HG03521 (cell line): Measurements from ENCODE around the gene MARCHF6.

Source experiments
- ATAC-seq: cut with Tn5 transposase; IDR thresholded peaks from one replicate; pipeline ENCODE4 v1.9.1; 2021; ENCODE audit warnings: mild to moderate bottlenecking, moderate library complexity; ENCODE audit not compliant: unreplicated experiment

MARCHF6 gene

GRCh38 chr5:10353241-10354047 lies at the start of gene MARCHF6:
Gene MARCHF6 (plus strand): TSS chr5:10353695. CDS start chr5:10353899, 204 bp downstream.
- ATAC-seq: peak; percentile 85

- ATAC-seq: no peak
Measured at GRCh38 chr5:10303699-10304170, 49.8 kb upstream of the MARCHF6 start.

GRCh38 chr5:10304932-10305331 lies 48.6 kb upstream of the MARCHF6 start:
- no peak for ATAC-seq

- ATAC-seq: no peak
Measured at GRCh38 chr5:10306114-10306513, 47.4 kb upstream of the MARCHF6 start.

DNA sequence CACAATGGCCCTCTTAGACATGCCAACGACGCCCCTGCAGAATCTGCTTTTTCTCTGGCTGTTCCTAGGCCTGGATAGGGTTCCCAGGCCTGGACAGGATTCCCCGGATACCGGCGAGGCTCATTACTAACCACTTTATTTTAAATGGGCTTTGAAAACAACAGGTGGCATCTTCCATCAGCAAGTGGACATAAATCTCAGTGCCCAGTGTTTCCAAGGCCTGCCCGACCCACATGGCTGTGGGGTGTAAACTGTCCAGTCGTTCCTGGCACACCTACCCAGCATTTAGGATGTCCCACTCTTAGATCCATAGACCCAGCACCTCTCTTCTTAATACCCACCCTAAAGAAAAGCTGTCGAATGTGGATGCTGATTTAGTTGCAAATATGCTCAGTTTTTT lies 46.7 kb upstream of the MARCHF6 start:
- no peak for ATAC-seq

GRCh38 chr5:10307206-10308148 lies 46.0 kb upstream of the MARCHF6 start, which contains the start of gene CMBL:
Gene CMBL (minus strand): TSS chr5:10307902. CDS start chr5:10290762, 17,140 bp downstream.
- peak; percentile 51 for ATAC-seq

- no peak for ATAC-seq
Measured at GRCh38 chr5:10308844-10309243, 44.7 kb upstream of the MARCHF6 start.

- ATAC-seq: no peak
Measured at GRCh38 chr5:10310066-10310779, 43.3 kb upstream of the MARCHF6 start.

DNA sequence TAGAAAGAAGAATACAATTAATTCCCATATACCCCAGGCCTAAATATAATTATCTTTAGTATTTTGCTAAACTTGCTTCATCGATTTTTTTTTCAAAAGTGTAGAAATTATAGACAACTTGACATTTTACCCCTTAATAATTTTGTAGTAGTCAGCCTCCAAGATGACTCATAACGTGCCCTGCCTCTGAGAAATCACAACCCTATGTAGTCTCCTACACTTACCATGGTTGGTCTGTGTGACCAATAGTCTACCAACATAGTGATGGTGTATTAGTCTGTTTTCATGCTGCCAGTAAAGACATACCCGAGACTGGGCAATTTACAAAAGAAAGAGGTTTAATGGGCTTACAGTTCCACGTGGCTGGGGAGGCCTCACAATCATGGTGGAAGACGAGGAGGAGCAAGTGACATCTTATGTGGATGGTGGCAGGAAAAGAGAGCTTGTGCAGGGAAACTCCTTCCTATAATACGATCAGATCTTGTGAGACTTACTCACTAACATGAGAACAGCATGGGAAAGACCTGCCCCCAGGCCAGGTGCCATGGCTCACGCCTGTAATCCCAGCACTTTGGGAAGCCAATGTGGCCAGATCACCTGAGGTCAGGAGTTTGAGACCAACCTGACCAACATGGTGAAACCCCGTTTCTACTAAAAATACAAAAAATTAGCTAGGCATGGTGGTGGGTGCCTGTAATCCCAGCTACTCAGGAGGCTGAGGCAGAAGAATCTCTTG lies 42.5 kb upstream of the MARCHF6 start:
- peak; percentile 69 for ATAC-seq

GRCh38 chr5:10311595-10312425 lies 41.7 kb upstream of the MARCHF6 start:
- no peak for ATAC-seq

DNA sequence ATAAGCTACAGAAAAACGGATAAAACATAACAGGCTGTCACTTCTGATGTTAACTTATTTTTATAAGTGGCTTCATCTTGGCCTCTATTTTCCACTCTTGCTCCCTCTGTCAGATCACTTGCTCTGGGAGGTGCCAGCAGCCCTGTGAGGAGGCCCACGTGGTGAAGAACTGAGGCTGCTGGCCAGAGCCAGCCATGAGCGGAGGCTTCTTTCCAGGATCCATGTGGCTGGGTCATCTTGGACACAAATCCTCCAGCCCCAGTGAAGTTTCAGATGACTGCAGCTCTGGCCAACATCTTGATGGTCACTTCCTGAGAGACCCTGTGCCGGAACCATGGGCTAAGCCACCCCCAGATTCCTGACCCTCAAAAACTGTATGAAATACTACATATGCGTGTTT lies 38.3 kb upstream of the MARCHF6 start:
- ATAC-seq: no peak

GRCh38 chr5:10315824-10316509 lies 37.5 kb upstream of the MARCHF6 start:
- no peak for ATAC-seq

DNA sequence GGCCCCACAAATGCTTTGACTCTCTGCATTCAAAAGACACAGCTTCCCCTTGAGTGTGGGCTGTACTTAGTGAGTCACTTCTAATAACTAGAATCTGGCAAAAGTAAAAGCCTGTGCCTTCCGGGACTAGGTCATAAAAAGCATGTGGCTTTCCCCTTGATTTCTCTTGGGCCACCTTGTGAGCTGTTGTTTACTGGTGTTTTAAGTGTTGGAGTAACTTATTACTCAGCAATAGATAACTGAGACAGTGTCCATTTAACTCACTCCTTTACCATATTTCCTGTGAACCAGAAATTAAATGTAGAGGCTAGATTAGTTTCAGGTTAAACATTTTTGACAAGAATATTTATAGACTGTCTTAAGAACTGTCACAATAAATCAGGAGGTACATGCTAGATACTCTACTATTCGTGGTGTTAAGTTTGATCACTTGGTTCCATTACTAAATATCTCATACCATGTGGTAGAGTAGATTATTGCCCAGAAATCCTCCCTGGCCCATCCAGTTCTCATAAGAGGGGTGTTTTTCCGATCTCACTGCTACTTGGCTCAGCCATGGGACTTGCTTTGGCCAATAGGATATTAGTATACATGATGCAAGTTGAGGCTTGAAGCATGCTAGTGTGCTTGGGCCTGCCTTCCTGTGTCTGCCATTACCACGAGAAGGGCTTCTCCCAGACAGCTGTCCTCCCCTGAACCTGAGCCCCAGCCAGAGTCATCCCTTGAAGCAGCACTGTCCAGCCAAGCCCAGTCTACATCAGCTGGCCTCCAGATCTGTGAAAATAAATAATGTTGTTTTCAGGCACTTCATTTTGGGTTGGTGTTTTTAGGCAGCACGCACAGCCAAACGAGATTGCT lies 35.4 kb upstream of the MARCHF6 start:
- no peak for ATAC-seq

GRCh38 chr5:10319202-10319851 lies 34.2 kb upstream of the MARCHF6 start:
- no peak for ATAC-seq

DNA sequence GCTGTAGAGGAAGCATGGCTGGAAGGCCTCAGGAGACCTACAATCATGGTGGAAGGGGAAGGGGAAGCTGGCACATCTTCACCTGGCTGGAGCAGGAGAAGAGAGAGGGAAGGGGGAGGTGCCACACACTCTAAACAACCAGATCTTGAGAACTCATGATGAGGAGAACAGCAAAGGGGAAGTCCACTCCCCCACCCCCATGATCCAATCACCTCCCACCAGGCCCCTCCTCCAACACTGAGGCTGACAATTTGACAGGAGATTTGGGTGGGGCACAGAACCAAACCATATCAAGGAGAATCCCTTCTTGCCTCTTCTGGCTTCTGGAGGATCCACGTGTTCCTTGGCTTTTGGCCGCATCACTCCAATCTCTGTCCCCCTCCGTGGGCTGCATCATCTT lies 32.7 kb upstream of the MARCHF6 start:
- ATAC-seq: no peak

- no peak for ATAC-seq
Measured at GRCh38 chr5:10321882-10322281, 31.6 kb upstream of the MARCHF6 start.
